ENCODE results near the gene DACT2.

DACT2 gene

DNA sequence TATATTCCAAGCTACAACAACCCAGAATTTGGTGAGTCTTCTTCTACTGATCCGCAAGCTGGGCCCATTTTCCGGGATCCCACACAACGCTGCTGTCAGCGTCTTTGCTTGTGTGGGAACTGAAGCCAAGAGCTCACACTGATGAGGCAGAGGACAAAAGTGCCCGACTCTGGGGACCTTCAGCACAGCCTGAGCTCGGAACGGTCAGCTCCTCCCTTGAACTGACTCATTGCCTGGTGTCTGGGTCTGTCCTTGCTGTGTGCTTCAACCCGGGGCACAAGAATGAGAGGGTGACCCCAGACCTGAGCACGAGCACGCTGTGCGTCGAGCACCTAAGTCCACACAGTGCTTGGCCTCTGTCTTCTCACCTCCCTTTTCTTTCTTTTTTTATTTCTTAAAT lies 33.5 kb downstream of the DACT2 start:
- Histone ChIP-seq H3K27ac (no peak overlapping the region), H3K9me3 (ENCODE audit: control insufficient read depth, low read length) (no peaks in the 10 kb centered on the region), H3K4me2 (ENCODE audit: low read length) (no peak overlapping the region), H3K27me3 (ENCODE audit: control insufficient read depth, insufficient read depth, low read length) (no peaks in the 10 kb centered on the region), H3K36me3 (ENCODE audit: control insufficient read depth, insufficient read depth, low read length) (no peaks in the 10 kb centered on the region), H3K79me2 (no peaks in the 10 kb centered on the region), H3K4me1 (no peaks in the 10 kb centered on the region), H3K9ac (no peak overlapping the region), H2AFZ (no peak overlapping the region), H3K4me3 (ENCODE audit: low read depth, low read length) (no peak overlapping the region)
- no peak for TF ChIP-seq CTCF (IDR thresholded peaks at IDR 0.05)

DNA sequence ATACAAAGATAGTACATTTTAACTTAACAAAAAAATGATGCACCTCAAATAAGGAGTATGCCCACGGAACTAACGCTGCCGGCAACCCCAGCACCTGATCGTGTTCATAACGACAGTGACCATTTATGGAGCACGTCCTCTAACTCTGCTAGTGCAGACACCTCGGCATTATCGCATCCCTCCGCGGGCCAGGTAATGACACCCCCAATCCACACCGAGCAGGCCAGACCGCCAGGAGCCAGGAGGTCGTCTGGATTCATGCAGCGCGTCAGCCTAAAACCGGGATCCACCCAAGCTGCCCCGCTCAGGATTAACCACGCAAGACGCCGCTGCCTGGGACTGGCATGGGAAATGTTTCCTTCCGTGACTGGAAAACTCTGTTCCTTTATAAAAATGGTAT lies 34.1 kb downstream of the DACT2 start:
- no peaks in the 10 kb centered on the region for H3K4me1 ChIP-seq
- H3K4me3 ChIP-seq (ENCODE audit: low read depth, low read length) = no peak overlapping the region
- H3K36me3 ChIP-seq (ENCODE audit: control insufficient read depth, insufficient read depth, low read length) = no peaks in the 10 kb centered on the region
- no peaks in the 10 kb centered on the region for H3K27me3 ChIP-seq (ENCODE audit: control insufficient read depth, insufficient read depth, low read length)
- H3K9ac ChIP-seq = no peak overlapping the region
- H3K79me2 ChIP-seq = no peaks in the 10 kb centered on the region
- no peak for TF ChIP-seq CTCF (IDR thresholded peaks at IDR 0.05)
- no peak overlapping the region for H3K4me2 ChIP-seq (ENCODE audit: low read length)
- no peak overlapping the region for H2AFZ ChIP-seq
- no peaks in the 10 kb centered on the region for H3K9me3 ChIP-seq (ENCODE audit: control insufficient read depth, low read length)
- no peak overlapping the region for H3K27ac ChIP-seq

GRCh38 chr6:168284187-168284586 lies 35.4 kb downstream of the DACT2 start:
- Histone ChIP-seq H3K27me3 (ENCODE audit: control insufficient read depth, insufficient read depth, low read length) (no peaks in the 10 kb centered on the region), H3K4me2 (ENCODE audit: low read length) (no peak overlapping the region), H3K9ac (no peak overlapping the region), H3K27ac (no peak overlapping the region), H2AFZ (no peak overlapping the region), H3K36me3 (ENCODE audit: control insufficient read depth, insufficient read depth, low read length) (no peaks in the 10 kb centered on the region), H3K4me1 (no peaks in the 10 kb centered on the region), H3K9me3 (ENCODE audit: control insufficient read depth, low read length) (no peaks in the 10 kb centered on the region), H3K4me3 (ENCODE audit: low read depth, low read length) (no peak overlapping the region), H3K79me2 (no peaks in the 10 kb centered on the region)
- no peak for TF ChIP-seq CTCF (IDR thresholded peaks at IDR 0.05)

DNA sequence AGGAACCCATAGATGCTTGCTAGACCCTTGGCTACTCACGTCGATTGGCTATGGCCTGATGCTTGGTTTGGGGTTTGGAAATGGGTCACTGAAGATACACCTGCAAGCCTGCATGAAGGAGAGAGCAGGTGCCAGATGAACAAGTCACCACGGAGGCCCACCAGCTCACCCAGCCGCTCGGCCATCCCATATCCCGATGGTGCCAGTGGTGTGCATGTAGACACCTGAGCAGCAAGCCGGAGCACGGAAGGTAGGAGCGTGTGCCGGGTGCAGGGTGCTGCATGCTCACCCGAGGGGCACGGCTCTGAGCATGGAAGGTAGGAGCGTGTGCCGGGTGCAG lies 35.9 kb downstream of the DACT2 start:
- H3K36me3 ChIP-seq (ENCODE audit: control insufficient read depth, insufficient read depth, low read length) = no peaks in the 10 kb centered on the region
- H3K4me2 ChIP-seq (ENCODE audit: low read length) = no peak overlapping the region
- H3K27me3 ChIP-seq (ENCODE audit: control insufficient read depth, insufficient read depth, low read length) = peaks cover 3% of the 10 kb centered on the region

More for the DNA sequence above, 35.9 kb downstream of the DACT2 start:
- H3K4me3 ChIP-seq (ENCODE audit: low read depth, low read length) = no peak overlapping the region
- H3K9me3 ChIP-seq (ENCODE audit: control insufficient read depth, low read length) = no peaks in the 10 kb centered on the region
- no peak overlapping the region for H2AFZ ChIP-seq
- no peak overlapping the region for H3K9ac ChIP-seq
- H3K4me1 ChIP-seq = no peaks in the 10 kb centered on the region
- H3K27ac ChIP-seq = no peak overlapping the region
- TF ChIP-seq CTCF (IDR thresholded peaks at IDR 0.05) = no peak
- no peaks in the 10 kb centered on the region for H3K79me2 ChIP-seq

Data from parathyroid adenoma (tissue), 2 donors.